Right lung (tissue), 5 donors: Measurements from ENCODE around the gene UGT1A4. TPM values are rescaled to one million over a fixed set of nuclear protein-coding genes. Genes with fewer than 3 reads are reported as not detected.
"Not testable (repeated sequence)": the region's sequence is repeated elsewhere in the genome, so short reads cannot be mapped to it uniquely, and the experiment has no call there.

Source experiments
- DNase-seq, 2 donors: peaks; one replicate each; pipeline ENCODE4 v3.0.0-alpha.2; 2013
- polyA plus RNA-seq, 5 donors: library from polyadenylated mRNA; unstranded; fragments of 120-200 nt; gene quantifications; one replicate each; pipeline versions ENCODE4 v1.2.1 to v1.2.3, GENCODE V29; 2013; ENCODE audit warnings: inconsistent platforms in 1 of 5, low replicate concordance in 1 of 5; ENCODE audit not compliant: insufficient read length in 5 of 5, insufficient read depth in 1 of 5

The UGT1A4 gene
- polyA plus RNA-seq, 5 donors: not detected

GRCh38 chr2:233746475-233747282 is 28.1 kb downstream of the UGT1A4 start:
- no peak for DNase-seq

- DNase-seq: no peak
Observed at GRCh38 chr2:233747283-233747544, 28.7 kb downstream of the UGT1A4 start.

DNA sequence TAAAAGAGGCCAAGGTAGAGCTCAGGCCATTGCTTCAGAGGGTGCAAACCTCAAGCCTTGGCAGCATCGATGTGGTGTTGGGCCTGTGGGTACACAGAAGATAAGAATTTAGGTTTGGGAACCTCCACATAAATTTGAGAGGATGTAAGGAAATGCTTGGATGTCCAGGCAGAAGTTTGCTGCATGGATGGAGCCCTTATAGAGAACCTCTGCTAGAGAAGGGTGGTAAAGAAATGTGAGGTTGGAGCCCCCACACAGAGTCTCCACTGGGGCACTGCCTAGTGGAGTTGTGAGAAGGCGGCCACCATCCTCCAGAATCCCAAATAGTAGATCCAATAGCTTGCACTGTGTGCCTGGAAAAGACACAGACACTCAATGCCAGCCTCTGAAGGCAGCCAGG is 32.2 kb downstream of the UGT1A4 start:
- DNase-seq: not testable (repeated sequence)

GRCh38 chr2:233751212-233752009 is 32.9 kb downstream of the UGT1A4 start:
- not testable (repeated sequence) for DNase-seq

GRCh38 chr2:233754872-233755611 is 36.5 kb downstream of the UGT1A4 start:
- no peak for DNase-seq

- no peak for DNase-seq
Observed at GRCh38 chr2:233756429-233757081, 38.0 kb downstream of the UGT1A4 start.

DNA sequence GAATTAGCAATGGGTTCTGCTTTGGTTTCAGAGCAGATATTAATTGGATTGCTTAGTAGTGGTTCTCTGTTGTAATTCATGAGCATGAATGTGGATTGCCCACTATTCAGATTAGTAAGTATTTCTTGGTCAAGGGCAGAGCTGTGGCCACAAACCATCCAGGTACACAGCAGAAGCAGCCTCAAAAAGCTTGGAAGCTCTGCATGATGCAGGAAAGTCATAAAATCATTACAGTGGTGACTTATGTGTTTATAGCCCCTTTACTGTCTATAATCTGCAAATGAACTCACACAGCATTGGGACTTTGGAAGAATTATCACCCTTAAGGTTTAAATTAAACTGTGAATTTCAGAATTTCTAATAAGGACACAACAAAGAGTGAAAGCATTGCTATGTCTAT is 39.6 kb downstream of the UGT1A4 start:
- DNase-seq: no peak

DNA sequence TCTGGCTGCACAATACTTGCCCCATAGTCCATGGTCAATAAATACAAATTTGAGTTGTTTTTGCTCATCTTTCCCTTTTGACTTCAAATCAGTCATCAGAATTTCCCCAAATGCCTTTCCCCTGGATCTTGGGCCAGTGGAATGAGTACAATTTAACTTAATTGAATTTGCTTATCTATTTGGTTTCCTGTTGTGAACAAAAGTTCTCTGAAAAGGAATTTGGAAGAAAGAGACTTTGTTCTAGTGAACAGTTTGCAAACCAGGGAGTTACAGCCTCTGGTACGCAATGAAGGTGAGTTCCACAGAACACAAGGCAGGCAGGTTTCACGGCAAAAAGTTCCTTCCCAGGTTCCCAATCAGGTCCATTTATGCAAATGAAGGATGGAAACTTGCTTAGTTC is 40.3 kb downstream of the UGT1A4 start:
- no peak for DNase-seq

DNA sequence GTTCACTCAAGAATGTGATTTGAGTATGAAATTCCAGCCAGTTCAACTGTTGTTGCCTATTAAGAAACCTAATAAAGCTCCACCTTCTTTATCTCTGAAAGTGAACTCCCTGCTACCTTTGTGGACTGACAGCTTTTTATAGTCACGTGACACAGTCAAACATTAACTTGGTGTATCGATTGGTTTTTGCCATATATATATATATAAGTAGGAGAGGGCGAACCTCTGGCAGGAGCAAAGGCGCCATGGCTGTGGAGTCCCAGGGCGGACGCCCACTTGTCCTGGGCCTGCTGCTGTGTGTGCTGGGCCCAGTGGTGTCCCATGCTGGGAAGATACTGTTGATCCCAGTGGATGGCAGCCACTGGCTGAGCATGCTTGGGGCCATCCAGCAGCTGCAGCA is 41.5 kb downstream of the UGT1A4 start, which contains the start of gene UGT1A1:
UGT1A1 (plus strand) TSS at position 228 of the 400 bp plus-strand sequence; CDS start at position 246, 18 bp downstream.
- no peak for DNase-seq

DNA sequence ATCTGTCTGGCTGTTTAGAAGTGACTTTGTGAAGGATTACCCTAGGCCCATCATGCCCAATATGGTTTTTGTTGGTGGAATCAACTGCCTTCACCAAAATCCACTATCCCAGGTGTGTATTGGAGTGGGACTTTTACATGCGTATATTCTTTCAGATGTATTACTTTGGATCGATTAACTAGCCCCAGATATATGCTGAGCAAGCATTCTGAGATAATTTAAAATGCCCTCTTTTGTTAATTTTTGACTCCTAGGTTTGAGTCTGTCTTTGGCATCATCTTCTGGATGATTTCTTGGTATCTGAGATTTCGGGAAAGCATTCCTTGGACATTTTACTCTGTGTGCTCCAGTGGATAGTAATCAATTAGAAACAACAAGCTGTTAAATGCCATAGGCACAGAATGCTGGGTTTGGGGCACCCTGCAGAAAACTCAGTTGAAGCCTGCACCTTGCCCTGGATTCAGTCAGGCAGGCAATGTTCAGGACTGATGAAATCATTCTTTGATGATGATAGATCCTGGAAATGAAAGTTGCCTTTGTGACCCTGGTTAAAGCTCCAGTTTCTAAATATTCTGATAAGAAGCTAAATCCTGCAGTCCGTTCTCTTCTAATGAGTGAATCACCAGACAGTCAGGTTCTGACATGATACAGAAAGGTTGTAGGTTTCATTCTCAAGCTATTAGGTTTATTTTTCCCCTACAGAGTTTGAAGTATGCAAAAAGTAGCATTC is 42.7 kb downstream of the UGT1A4 start:
- DNase-seq: no peak

DNA sequence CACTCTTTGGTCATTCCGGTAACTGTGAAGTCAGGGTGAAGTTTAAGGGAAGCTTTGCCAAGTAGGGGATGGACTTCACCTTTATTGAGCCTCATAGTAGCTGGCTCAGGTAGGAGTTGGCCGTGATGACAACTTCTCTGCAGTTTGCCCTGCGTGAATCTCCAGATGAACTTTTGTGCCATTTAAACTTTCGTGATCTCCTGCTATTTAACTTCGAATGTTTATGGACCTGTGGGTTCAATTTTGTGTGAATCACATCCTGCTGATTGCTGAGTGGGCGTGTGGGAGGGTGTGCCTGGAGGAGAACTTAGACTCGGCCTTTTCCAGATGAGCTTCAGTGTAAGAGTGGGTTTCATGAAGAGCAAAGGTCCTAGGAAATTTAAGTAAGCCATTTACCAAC is 45.7 kb downstream of the UGT1A4 start:
- no peak for DNase-seq

DNA sequence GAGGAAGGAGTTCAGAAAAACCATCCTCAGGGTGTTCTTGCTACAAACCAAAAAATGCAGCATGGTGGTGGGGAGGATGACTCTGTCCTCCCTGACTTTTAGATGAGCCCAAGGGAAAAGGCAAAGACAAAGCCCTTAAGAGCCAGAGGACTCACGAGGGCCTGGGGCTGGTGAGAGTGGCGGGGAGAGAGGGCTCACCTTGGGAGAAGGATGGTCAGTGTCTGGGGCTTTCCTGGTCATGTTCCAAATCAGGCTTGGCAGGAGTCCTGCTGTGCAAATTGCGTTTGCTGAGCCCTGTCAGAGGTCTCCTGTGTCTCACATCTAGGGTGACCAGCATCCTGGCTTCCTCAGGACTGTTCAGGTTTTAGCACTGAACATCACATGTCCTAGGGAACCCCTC is 46.2 kb downstream of the UGT1A4 start:
- no peak for DNase-seq

- no peak for DNase-seq
Observed at GRCh38 chr2:233766416-233766815, 47.9 kb downstream of the UGT1A4 start.

GRCh38 chr2:233768076-233768475 is 49.5 kb downstream of the UGT1A4 start:
- no peak for DNase-seq

GRCh38 chr2:233769260-233769659 is 50.7 kb downstream of the UGT1A4 start:
- no peak for DNase-seq

GRCh38 chr2:233772153-233772552 is 53.6 kb downstream of the UGT1A4 start:
- no peak for DNase-seq

DNA sequence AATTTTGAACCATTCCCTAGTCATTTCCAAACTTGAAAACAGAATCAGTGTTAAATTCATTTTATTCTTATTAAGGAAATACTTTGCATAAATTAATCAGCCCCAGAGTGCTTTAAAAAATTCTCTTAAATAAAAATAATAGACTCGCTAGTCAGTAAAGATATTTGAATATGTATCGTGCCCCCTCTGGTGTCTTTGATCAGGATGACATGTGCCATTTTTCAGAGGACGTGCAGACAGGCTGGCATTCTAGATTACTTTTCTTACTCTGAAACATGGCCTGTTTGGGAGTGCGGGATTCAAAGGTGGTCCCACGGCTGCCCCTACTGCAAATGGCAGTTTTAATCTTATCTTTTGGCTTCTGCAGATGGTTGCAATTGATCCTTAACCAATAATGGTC is 54.0 kb downstream of the UGT1A4 start:
- no peak for DNase-seq

GRCh38 chr2:233773854-233774253 is 55.3 kb downstream of the UGT1A4 start:
- DNase-seq: no peak

- no peak for DNase-seq
Observed at GRCh38 chr2:233775414-233775813, 56.9 kb downstream of the UGT1A4 start.

DNA sequence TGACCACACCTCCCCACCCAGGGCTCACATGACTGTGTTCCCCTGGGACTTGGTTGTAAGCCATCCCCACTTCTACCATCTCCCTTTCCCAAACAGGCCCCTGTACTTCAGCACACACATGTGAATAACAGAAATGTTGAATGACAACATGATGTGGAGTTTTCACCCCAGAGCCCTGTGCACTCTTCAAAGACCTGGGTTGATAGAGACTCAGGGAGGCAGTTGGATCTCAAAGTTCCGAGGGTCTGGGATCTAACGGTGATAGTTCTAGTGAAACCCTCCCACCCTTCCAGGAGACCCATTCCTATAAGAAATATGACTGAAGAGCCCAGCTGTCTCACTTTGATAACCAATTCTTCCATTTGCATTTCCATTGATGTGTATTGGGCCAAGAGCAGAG is 59.5 kb downstream of the UGT1A4 start, which contains the start of gene MROH2A:
MROH2A (plus strand) TSS at position 301 of the 400 bp plus-strand sequence. CDS start 1,029 bp downstream, outside the sequence.
- DNase-seq: no peak

GRCh38 chr2:233779722-233780121 is 61.2 kb downstream of the UGT1A4 start:
- no peak for DNase-seq
